UCSD-AML1 (cell line): ENCODE results near the gene PAGE3.

ENCODE experiments used
- DNase-seq: peaks from one replicate; lab custom pipeline; 2025; ENCODE audit not compliant: unreplicated experiment; lab: John Stamatoyannopoulos, UW

The PAGE3 gene

DNA sequence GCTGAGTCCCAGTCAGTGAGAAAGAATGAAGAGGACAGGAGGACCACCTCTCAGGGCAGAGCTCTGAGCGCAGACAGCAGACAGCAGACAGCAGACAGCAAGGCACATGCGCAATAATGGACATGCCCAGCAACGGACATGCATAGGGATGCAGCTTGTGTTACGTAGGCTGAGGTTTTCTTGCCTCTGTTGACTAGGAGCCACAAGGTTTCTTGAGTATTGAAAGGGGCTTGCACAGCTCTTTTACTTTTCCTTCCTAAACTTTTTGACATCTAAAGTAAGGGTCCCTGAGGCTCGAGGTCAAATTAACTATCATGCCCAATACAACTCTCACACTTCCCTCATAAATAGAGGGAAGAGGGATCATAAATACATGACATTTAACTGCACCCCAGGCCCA, at the start of gene PAGE3:
Gene PAGE3, minus strand, starts transcription at position 101 of the 400 bp plus-strand sequence. CDS start 1,013 bp downstream, outside the sequence.
- no peak for DNase-seq

GRCh38 chrX:55312655-55313054, 47.9 kb upstream of the PAGE3 start:
- DNase-seq, result no peak

DNA sequence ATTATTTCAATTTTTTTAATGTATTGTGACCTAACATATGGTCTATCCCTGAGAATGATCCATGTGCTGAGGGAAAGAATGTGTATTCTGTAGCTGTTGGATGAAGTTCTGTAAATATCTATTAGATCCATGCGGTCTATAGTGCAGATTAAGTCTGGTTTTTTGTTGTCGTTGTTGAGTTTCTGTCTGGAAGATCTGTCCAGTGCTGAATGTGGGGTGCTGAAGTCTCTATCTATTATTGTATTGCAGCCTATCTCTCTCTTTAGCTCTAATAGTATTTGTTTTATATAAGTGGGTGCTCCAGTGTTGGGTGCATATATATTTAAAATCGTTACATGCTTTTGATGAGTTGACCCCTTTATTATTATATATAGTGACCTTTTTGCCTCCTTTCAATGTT, 26.2 kb upstream of the PAGE3 start:
- DNase-seq, result no peak

DNA sequence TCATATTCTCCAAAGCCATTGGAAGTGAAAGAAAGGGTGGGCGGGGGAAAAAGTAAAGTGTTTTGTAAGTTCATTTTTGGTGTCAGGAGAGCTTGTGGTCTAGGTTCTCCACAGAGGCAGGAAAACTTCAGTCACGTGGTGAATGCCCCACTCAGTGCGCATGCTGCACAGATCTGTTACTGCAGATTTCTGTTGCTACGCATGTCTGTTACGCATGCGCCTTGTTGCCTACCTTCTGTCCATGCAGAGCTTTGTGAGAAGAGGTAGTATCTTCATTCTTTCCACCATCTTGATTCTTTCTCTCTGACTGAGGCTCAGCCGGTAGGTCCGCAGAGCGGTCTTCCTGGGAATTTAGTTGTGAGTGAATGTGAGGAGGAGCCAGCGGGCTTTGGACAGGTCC, 15.1 kb upstream of the PAGE3 start:
- no peak for DNase-seq

GRCh38 chrX:55260806-55261205, 3.9 kb downstream of the PAGE3 start:
- no peak for DNase-seq

DNA sequence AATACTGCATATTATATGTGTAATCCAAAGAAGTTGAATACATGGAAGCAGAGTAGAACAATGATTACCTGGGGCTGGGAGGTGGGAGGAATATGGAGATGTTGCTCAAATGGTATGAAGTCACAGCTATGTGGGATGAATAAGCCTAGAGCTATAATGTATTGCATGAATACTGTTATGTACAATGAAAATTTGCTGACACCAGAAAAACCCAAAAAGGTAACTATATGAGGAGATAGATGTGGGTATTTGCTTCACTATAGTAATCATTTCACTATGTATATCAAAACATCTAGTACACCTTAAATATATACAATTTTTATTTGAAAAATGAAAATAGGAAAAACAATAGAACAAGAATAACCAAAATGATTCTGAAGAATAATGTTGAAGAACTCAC, 11.2 kb downstream of the PAGE3 start:
- no peak for DNase-seq

GRCh38 chrX:55240788-55241340, 23.9 kb downstream of the PAGE3 start:
- no peak for DNase-seq

DNA sequence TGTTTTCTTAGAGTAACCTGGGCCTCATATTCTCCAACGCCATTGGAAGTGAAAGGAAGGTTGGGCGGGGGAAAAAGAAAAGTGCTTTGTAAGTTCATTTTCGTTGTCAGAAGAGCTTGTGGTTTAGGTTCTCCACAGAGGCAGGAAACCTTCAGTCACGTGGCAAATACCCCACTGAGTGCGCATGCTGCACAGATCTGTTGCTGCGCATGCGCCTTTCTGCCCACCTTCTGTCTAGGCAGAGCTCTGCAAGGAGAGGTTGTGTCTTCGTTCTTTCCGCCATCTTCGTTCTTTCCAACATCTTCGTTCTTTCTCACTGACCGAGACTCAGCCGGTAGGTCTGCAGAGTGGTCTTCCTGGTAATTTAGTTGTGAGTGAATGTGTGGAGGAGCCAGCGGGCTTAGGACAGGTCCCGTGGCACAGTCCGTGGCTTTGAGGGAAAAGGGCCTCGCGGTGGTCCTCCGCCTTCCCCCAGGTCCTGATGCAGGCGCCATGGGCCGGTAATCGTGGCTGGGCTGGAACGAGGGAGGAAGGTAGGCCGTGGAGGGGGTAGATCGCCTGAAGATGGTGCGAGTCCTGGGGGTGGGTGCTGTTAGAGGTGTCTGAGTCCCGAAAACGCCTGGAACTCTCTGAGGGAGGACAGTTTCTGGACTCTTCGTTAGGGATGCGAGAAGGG, 44.5 kb downstream of the PAGE3 start, which contains the start of gene PAGE5:
Gene PAGE5, plus strand, starts transcription at position 228 of the 676 bp plus-strand sequence. CDS start 1,037 bp downstream, outside the sequence.
- no peak for DNase-seq

- no peak for DNase-seq
Observed at GRCh38 chrX:55213381-55213780, 51.3 kb downstream of the PAGE3 start.

GRCh38 chrX:55210931-55211677, 53.6 kb downstream of the PAGE3 start:
- DNase-seq, result no peak
